ENCODE data around the gene MLXIP.

- TF ChIP-seq FIP1L1 (IDR thresholded peaks at IDR 0.05; ENCODE audit: low read depth, low read length, poor library complexity, severe bottlenecking) = no peak
- TF ChIP-seq TAF1 (IDR thresholded peaks at IDR 0.05; ENCODE audit: control insufficient read depth, extremely low read depth, insufficient read depth, low read length, severe bottlenecking) = no peak
- no peak for TF ChIP-seq EGR1 (conservative IDR thresholded peaks at IDR 0.05)
- no peak for TF ChIP-seq MYNN (IDR thresholded peaks at IDR 0.05)
- TF ChIP-seq MYNN (CRISPR knock-in tag; IDR thresholded peaks at IDR 0.05) = no peak
Measured at GRCh38 chr12:122042910-122043309, 35.6 kb upstream of the MLXIP start.

All from K562 (cell line).